Measurements from ENCODE around the gene AARS2.
A peak's percentile ranks its signal among the peaks of the same experiment; 100 is the strongest.

The AARS2 gene

DNA sequence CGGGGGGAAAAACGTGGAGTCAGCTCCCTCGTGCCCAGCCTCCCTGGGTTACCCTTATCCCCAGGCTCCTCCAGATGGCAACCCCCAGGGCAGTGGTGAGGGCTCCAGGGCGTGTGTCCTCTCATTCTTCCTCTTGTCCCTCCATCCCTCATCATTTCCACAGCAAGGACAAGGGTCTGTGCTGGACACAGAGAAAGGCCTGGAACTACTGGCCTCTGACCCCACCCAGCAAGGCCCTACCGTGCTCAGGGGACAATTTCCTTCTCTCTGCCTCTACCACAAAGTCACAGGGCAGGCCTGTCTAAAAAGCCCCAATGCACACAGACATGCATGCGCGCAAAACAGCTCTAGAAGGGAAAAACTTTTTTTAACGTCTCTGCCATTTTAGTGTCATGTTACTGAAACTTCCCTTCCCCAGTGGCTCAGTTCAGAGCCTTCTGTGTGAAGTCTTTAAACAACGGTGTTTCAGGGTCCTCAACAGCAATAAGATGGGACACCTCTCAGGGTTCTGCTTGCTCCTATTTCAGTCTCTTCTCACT lies 54.8 kb downstream of the AARS2 start:
- peak overlapping the region; percentile 91 for H3K27ac ChIP-seq
- TF ChIP-seq ZFX (IDR thresholded peaks at IDR 0.05; ENCODE audit: borderline replicate concordance) (no peak), CTCF (IDR thresholded peaks at IDR 0.05) (no peak)

GRCh38 chr6:44257753-44258324 lies 55.3 kb downstream of the AARS2 start:
- H3K27ac ChIP-seq: peak overlapping the region; percentile 91
- no peak for TF ChIP-seq ZFX (IDR thresholded peaks at IDR 0.05; ENCODE audit: borderline replicate concordance)
- peak; percentile 66 for TF ChIP-seq CTCF (IDR thresholded peaks at IDR 0.05)

GRCh38 chr6:44257025-44257752 lies 56.0 kb downstream of the AARS2 start, which contains the start of gene SLC35B2:
Gene SLC35B2, minus strand, starts transcription at chr6:44257528. Its CDS starts 118 bp downstream, at chr6:44257410.
- peak within 1 kb of the TSS; percentile 91 for H3K27ac ChIP-seq
- TF ChIP-seq ZFX (IDR thresholded peaks at IDR 0.05; ENCODE audit: borderline replicate concordance): no peak
- peak; percentile 97 for TF ChIP-seq CTCF (IDR thresholded peaks at IDR 0.05)

- no peak for TF ChIP-seq CTCF (IDR thresholded peaks at IDR 0.05)
- TF ChIP-seq ZFX (IDR thresholded peaks at IDR 0.05; ENCODE audit: borderline replicate concordance): no peak
- peak overlapping the region; percentile 91 for H3K27ac ChIP-seq
Observed at GRCh38 chr6:44256775-44257024, 56.4 kb downstream of the AARS2 start.

GRCh38 chr6:44255871-44256774 lies 57.0 kb downstream of the AARS2 start:
- H3K27ac ChIP-seq: peak overlapping the region; percentile 91
- no peak for TF ChIP-seq ZFX (IDR thresholded peaks at IDR 0.05; ENCODE audit: borderline replicate concordance)
- no peak for TF ChIP-seq CTCF (IDR thresholded peaks at IDR 0.05)

DNA sequence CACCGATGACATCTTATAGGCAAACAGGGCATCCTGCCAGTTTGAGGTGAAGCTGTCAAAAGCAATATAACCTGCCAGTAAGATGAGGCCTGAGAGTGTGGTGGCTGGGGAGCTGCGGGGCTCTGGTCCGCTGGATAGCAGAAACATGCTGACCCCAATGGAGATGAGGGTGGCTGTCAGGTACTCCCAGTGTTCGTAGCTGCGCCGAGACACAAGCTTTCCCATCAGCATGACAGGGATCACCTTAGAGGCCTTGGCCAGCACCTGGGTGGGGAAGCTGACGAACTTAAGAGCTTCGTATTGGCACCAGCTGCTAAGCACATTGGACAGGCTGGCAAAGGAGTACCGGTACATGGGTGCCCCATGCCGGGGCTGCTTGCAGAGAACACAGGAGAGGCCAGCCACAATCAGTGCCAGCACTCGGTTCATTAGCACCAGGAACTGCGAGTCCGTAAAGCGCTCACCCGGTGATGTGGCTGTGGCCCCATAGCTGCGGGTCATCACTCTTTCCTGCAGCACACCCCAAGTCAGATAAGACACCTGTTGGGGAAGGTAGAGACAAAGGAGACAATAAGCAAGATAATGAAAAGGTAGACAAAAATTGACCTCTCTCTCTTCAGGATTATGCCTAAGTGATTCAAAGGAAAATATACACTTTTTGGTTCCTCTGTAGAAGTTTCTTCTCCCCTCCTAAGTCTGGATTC lies 57.9 kb downstream of the AARS2 start:
- no peak for TF ChIP-seq CTCF (IDR thresholded peaks at IDR 0.05)
- TF ChIP-seq ZFX (IDR thresholded peaks at IDR 0.05; ENCODE audit: borderline replicate concordance): no peak
- peak overlapping the region; percentile 91 for H3K27ac ChIP-seq

Data from 22Rv1 (cell line).